H9 (cell line): ENCODE data around the gene BACE2. TPM values are rescaled to one million over a fixed set of nuclear protein-coding genes. Genes with fewer than 3 reads are reported as not detected.

ENCODE experiments used
- DNase-seq: peaks from one replicate; pipeline ENCODE4 v3.0.0-alpha.2; 2017
- H2AFZ ChIP-seq: one replicate; pipeline ENCODE4 v1.6.1; 2013; ENCODE audit warnings: mild to moderate bottlenecking, low read length, control low read depth, moderate library complexity
- H2AK5ac ChIP-seq: 2 replicates; pipeline ENCODE4 v1.6.1; 2013; ENCODE audit warnings: low read length, control low read depth, mixed read lengths; ENCODE audit not compliant: insufficient read length
- H2BK120ac ChIP-seq: one replicate; pipeline ENCODE4 v1.6.1; 2013; ENCODE audit warnings: low read depth, mild to moderate bottlenecking, low read length, control low read depth, inconsistent platforms; ENCODE audit not compliant: poor library complexity, severe bottlenecking
- H2BK12ac ChIP-seq: 2 replicates; pipeline ENCODE4 v1.6.1; 2013; ENCODE audit warnings: low read length, control low read depth, mixed read lengths, low read depth; ENCODE audit not compliant: insufficient read length
- H2BK15ac ChIP-seq: 2 replicates; pipeline ENCODE4 v1.6.1; 2013; ENCODE audit warnings: low read depth, low read length, control low read depth
- H2BK20ac ChIP-seq: one replicate; pipeline ENCODE4 v1.6.1; 2013; ENCODE audit warnings: low read depth, mild to moderate bottlenecking, low read length, control low read depth, inconsistent platforms; ENCODE audit not compliant: poor library complexity, severe bottlenecking
- H2BK5ac ChIP-seq: 2 replicates; pipeline ENCODE4 v1.6.1; 2013; ENCODE audit warnings: low read length, control low read depth, mixed read lengths; ENCODE audit not compliant: insufficient read length
- H3K14ac ChIP-seq: 2 replicates; pipeline ENCODE4 v1.6.1; 2013; ENCODE audit warnings: low read length, control low read depth; ENCODE audit not compliant: insufficient read depth
- H3K18ac ChIP-seq: 2 replicates; pipeline ENCODE4 v1.6.1; 2013; ENCODE audit warnings: low read depth, mild to moderate bottlenecking, mixed read lengths, low read length, control low read depth; ENCODE audit not compliant: insufficient read length
- H3K23ac ChIP-seq: 2 replicates; pipeline ENCODE4 v1.6.1; 2013; ENCODE audit warnings: low read length, control low read depth, mixed read lengths, low read depth; ENCODE audit not compliant: insufficient read length
- H3K23me2 ChIP-seq: 2 replicates; pipeline ENCODE4 v1.6.1; 2013; ENCODE audit warnings: low read depth, mild to moderate bottlenecking, mixed read lengths, low read length, control low read depth; ENCODE audit not compliant: insufficient read length, poor library complexity, severe bottlenecking
- H3K27ac ChIP-seq: 2 replicates; pipeline ENCODE4 v1.5.1; 2013; ENCODE audit warnings: low read length, control low read depth, mixed read lengths, low read depth; ENCODE audit not compliant: insufficient read length
- H3K27me3 ChIP-seq: 2 replicates; pipeline ENCODE4 v1.6.1; 2013; ENCODE audit warnings: low read length, control low read depth, inconsistent platforms; ENCODE audit not compliant: insufficient read depth
- H3K4ac ChIP-seq: 2 replicates; pipeline ENCODE4 v1.6.1; 2013; ENCODE audit warnings: low read depth, mild to moderate bottlenecking, control low read depth, inconsistent platforms, low read length, moderate library complexity
- H3K4me1 ChIP-seq: 2 replicates; pipeline ENCODE4 v1.6.1; 2013; ENCODE audit warnings: low read length, control low read depth, inconsistent platforms; ENCODE audit not compliant: insufficient read depth
- H3K4me2 ChIP-seq: 2 replicates; pipeline ENCODE4 v1.6.1; 2013; ENCODE audit warnings: low read length, control low read depth, mixed read lengths; ENCODE audit not compliant: insufficient read length, insufficient read depth
- H3K56ac ChIP-seq: 2 replicates; pipeline ENCODE4 v1.6.1; 2013; ENCODE audit warnings: low read depth, mild to moderate bottlenecking, mixed read lengths, low read length, control low read depth; ENCODE audit not compliant: insufficient read length
- H3K79me1 ChIP-seq: 2 replicates; pipeline ENCODE4 v1.6.1; 2013; ENCODE audit warnings: low read depth, mild to moderate bottlenecking, moderate library complexity, low read length, control low read depth, inconsistent platforms; ENCODE audit not compliant: insufficient read depth, poor library complexity, severe bottlenecking
- H3K79me2 ChIP-seq: 2 replicates; pipeline ENCODE4 v1.6.1; 2013; ENCODE audit warnings: low read length, control low read depth, inconsistent platforms; ENCODE audit not compliant: insufficient read depth
- H3K9ac ChIP-seq: 2 replicates; pipeline ENCODE4 v1.6.1; 2013; ENCODE audit warnings: low read length, control low read depth, mixed read lengths; ENCODE audit not compliant: insufficient read length; ENCODE audit errors: extremely low read depth
- H3K9me3 ChIP-seq: one replicate; pipeline ENCODE4 v1.6.1; 2013; ENCODE audit warnings: low read depth, low read length, inconsistent platforms; ENCODE audit not compliant: control insufficient read depth
- H3T11ph ChIP-seq: one replicate; pipeline ENCODE4 v1.6.1; 2013; ENCODE audit warnings: mild to moderate bottlenecking, low read length, control low read depth, inconsistent platforms
- H4K20me1 ChIP-seq: one replicate; pipeline ENCODE4 v1.6.1; 2013; ENCODE audit not compliant: control insufficient read depth, insufficient read length, insufficient read depth
- H4K5ac ChIP-seq: 2 replicates; pipeline ENCODE4 v1.6.1; 2013; ENCODE audit warnings: low read depth, mild to moderate bottlenecking, mixed read lengths, low read length, control low read depth; ENCODE audit not compliant: insufficient read length
- H4K8ac ChIP-seq: replicated peaks from 2 replicates; pipeline ENCODE4 v1.6.1; 2013; ENCODE audit warnings: low read length, control low read depth, mixed read lengths, low read depth; ENCODE audit not compliant: insufficient read length
- H4K91ac ChIP-seq: 2 replicates; pipeline ENCODE4 v1.6.1; 2013; ENCODE audit warnings: low read depth, mild to moderate bottlenecking, moderate library complexity, mixed read lengths, low read length, control low read depth; ENCODE audit not compliant: insufficient read length
- H3K27ac Mint-ChIP-seq, 3 experiments: 2 replicates in 2 of 3; 3 replicates in 1 of 3; pipeline ENCODE4 v1.8.0; 2020 to 2021; ENCODE audit warnings: mixed read lengths in 3 of 3, mild to moderate bottlenecking in 1 of 3, moderate library complexity in 1 of 3
- H3K27me3 Mint-ChIP-seq: 2 replicates; pipeline ENCODE4 v1.8.0; 2021; ENCODE audit warnings: low read depth, mild to moderate bottlenecking, moderate library complexity, mixed read lengths
- H3K36me3 Mint-ChIP-seq, 3 experiments: 2 replicates in 2 of 3; 3 replicates in 1 of 3; pipeline ENCODE4 v1.8.0; 2020 to 2021; ENCODE audit warnings: low read depth in 3 of 3, mixed read lengths in 3 of 3; ENCODE audit not compliant: insufficient read depth in 1 of 3
- H3K4me1 Mint-ChIP-seq, 2 experiments: 2 replicates each; pipeline ENCODE4 v1.8.0; 2020; ENCODE audit warnings: mixed read lengths in 2 of 2
- H3K4me3 Mint-ChIP-seq, 2 experiments: 2 replicates in 1 of 2; 3 replicates in 1 of 2; pipeline ENCODE4 v1.8.0; 2020 to 2021; ENCODE audit warnings: mild to moderate bottlenecking in 2 of 2, mixed read lengths in 2 of 2, moderate library complexity in 1 of 2
- H3K9me3 Mint-ChIP-seq, 2 experiments: 2 replicates in 1 of 2; 3 replicates in 1 of 2; pipeline ENCODE4 v1.8.0; 2020; ENCODE audit warnings: mild to moderate bottlenecking in 2 of 2, mixed read lengths in 2 of 2, moderate library complexity in 1 of 2
- WGBS: extraction: QIAGEN DNeasy Blood & Tissue Kit; methylation state at CpG from one replicate; pipeline ENCODE4 v1.1.7; 2013; ENCODE audit warnings: missing lambda C conversion rate, low lambda C conversion rate, mixed read lengths; ENCODE audit not compliant: insufficient read length; ENCODE audit errors: extremely low coverage; 5-methylcytosine and 5-hydroxymethylcytosine counted together
- total RNA-seq: library from RNA; stranded (reverse); gene quantifications from 2 replicates; pipeline ENCODE4 v1.2.1, GENCODE V29; 2021
- TF ChIP-seq, protein P1 (sequence below): fragments of 200-600 bp; sonication (generic); conservative IDR thresholded peaks from 3 replicates; pipeline ENCODE4 v1.8.0; 2021; ENCODE audit warnings: antibody characterized with exemption, mild to moderate bottlenecking

BACE2 gene
- total RNA-seq, 1 experiment from 2014 or later = 8.0 TPM

DNA sequence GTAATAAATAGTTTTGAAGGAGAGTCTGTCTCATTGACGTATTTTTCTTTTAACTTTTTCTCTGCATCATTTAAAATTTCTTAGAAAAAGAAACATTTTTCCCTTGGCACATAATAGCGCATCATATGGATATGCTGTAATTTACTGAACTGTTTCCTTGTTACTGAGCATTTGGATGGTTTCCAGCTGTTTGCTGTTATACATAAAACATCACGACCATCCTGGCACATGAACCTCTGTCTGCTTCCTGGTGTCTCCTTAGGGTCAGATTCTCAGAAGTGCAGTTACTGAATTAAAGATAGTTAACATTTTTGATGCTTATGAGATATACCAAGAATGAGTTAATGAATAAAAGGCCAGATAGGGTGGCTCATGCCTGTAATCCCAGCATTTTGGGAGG lies 67.2 kb downstream of the BACE2 start:
- no CpG with 5 or more reads among the region's 3 CpGs for WGBS

More for the DNA sequence above, 67.2 kb downstream of the BACE2 start:
- no peak overlapping the region for H3K4me3 Mint-ChIP-seq
- Histone ChIP-seq H4K91ac (no peak overlapping the region), H3K27ac (no peak overlapping the region), H4K5ac (no peak overlapping the region), H2BK5ac (no peak overlapping the region), H3K4me1 (no peaks in the 10 kb centered on the region), H3K23ac (no peak overlapping the region), H3T11ph (no peak overlapping the region), H2BK20ac (no peak overlapping the region), H3K4ac (no peak overlapping the region), H3K14ac (no peak overlapping the region), H4K8ac (no peak overlapping the region), H3K27me3 (no peaks in the 10 kb centered on the region), H3K56ac (no peak overlapping the region), H3K79me1 (no peaks in the 10 kb centered on the region), H3K9ac (no peak overlapping the region), H2AFZ (no peak overlapping the region), H2BK120ac (no peak overlapping the region), H3K18ac (no peak overlapping the region), H3K9me3 (no peaks in the 10 kb centered on the region), H4K20me1 (no peaks in the 10 kb centered on the region), H3K23me2 (no peaks in the 10 kb centered on the region), H2AK5ac (no peak overlapping the region), H3K79me2 (no peaks in the 10 kb centered on the region), H2BK12ac (no peak overlapping the region), H3K4me2 (no peak overlapping the region), H2BK15ac (no peak overlapping the region)
- no peak for DNase-seq
- no peak overlapping the region for H3K27ac Mint-ChIP-seq
- TF ChIP-seq, protein P1, sequence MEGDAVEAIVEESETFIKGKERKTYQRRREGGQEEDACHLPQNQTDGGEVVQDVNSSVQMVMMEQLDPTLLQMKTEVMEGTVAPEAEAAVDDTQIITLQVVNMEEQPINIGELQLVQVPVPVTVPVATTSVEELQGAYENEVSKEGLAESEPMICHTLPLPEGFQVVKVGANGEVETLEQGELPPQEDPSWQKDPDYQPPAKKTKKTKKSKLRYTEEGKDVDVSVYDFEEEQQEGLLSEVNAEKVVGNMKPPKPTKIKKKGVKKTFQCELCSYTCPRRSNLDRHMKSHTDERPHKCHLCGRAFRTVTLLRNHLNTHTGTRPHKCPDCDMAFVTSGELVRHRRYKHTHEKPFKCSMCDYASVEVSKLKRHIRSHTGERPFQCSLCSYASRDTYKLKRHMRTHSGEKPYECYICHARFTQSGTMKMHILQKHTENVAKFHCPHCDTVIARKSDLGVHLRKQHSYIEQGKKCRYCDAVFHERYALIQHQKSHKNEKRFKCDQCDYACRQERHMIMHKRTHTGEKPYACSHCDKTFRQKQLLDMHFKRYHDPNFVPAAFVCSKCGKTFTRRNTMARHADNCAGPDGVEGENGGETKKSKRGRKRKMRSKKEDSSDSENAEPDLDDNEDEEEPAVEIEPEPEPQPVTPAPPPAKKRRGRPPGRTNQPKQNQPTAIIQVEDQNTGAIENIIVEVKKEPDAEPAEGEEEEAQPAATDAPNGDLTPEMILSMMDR = no peak
- H3K27me3 Mint-ChIP-seq = no peaks in the 10 kb centered on the region; the same call in 1 of the 2 replicates
- peaks cover 7 to 10% of the 10 kb centered on the region in 2 experiments for H3K4me1 Mint-ChIP-seq
- peaks cover 1 to 8% (median 7%) of the 10 kb centered on the region in 3 experiments for H3K36me3 Mint-ChIP-seq
- H3K9me3 Mint-ChIP-seq = no peaks in the 10 kb centered on the region; a peak in 1 of 5 replicates
